SK-N-SH (cell line): Measurements from ENCODE around the gene ELMO2. TPM values are rescaled to one million over a fixed set of nuclear protein-coding genes. Genes with fewer than 3 reads are reported as not detected.

Experiments used
- CTCF ChIA-PET: fragments of 300-600, 350-600 bp; formaldehyde crosslinking; extraction: SDS; loops from one replicate; lab custom pipeline; 2021; lab: Yijun Ruan, JAX
- POLR2A ChIA-PET: fragments of 350-600 bp; sonication (Branson Sonifier 250); formaldehyde crosslinking; extraction: SDS; loops from one replicate; lab custom pipeline; 2020; ENCODE audit warnings: antibody characterized with exemption, inconsistent platforms; lab: Yijun Ruan, JAX
- DNase-seq: peaks from one replicate; pipeline ENCODE4 v3.0.0; 2012
- H2AFZ ChIP-seq: fragments of 200-600 bp; sonication (generic); 2 replicates; pipeline ENCODE4 v1.8.1; 2016; ENCODE audit warnings: antibody characterized with exemption, mild to moderate bottlenecking, low read depth
- H3F3A ChIP-seq: fragments of 200-600 bp; sonication (generic); replicated peaks from 2 replicates; pipeline ENCODE3; 2016; ENCODE audit warnings: antibody characterized with exemption, mild to moderate bottlenecking; ENCODE audit not compliant: insufficient read depth
- H3K27ac ChIP-seq, 2 experiments: fragments of 200-500 bp in 1 of 2; fragments of 200-600 bp in 1 of 2; sonication (Bioruptor generic) in 1 of 2; sonication (generic), shearing (Covaris generic) in 1 of 2; 2 replicates each; pipeline versions ENCODE4 v1.5.1 to v1.6.1; 2014 to 2016; ENCODE audit warnings: low read depth in 2 of 2, inconsistent platforms in 1 of 2, low read length in 1 of 2, mild to moderate bottlenecking in 1 of 2, mixed read lengths in 1 of 2
- H3K27me3 ChIP-seq: fragments of 200-600 bp; sonication (generic), shearing (Covaris generic); 2 replicates; pipeline ENCODE4 v1.6.1; 2016; ENCODE audit warnings: mixed run types; ENCODE audit not compliant: insufficient read depth
- H3K36me3 ChIP-seq, 2 experiments: fragments of 200-500 bp in 1 of 2; fragments of 200-600 bp in 1 of 2; sonication (Bioruptor generic) in 1 of 2; sonication (generic) in 1 of 2; replicated peaks in 1 of 2; 2 replicates each; pipeline versions ENCODE3 to v1.5.1; 2014 to 2016; ENCODE audit warnings: low read length in 1 of 2, mild to moderate bottlenecking in 1 of 2; ENCODE audit not compliant: insufficient read depth in 2 of 2, control insufficient read depth in 1 of 2
- H3K4me1 ChIP-seq, 2 experiments: fragments of 200-500 bp in 1 of 2; fragments of 200-600 bp in 1 of 2; sonication (Bioruptor generic) in 1 of 2; sonication (generic), shearing (Covaris generic) in 1 of 2; 2 replicates each; pipeline versions ENCODE4 v1.5.1 to v1.6.1; 2014 to 2016; ENCODE audit warnings: low read depth in 1 of 2, low read length in 1 of 2, mixed run types in 1 of 2; ENCODE audit not compliant: insufficient read depth in 2 of 2, control insufficient read depth in 1 of 2
- H3K4me2 ChIP-seq: fragments of 200-600 bp; sonication (generic), shearing (Covaris generic); 2 replicates; pipeline ENCODE4 v1.6.1; 2017; ENCODE audit warnings: mixed run types
- H3K4me3 ChIP-seq, 2 experiments: fragments of 200-500 bp in 1 of 2; fragments of 200-600 bp in 1 of 2; sonication (Bioruptor generic) in 1 of 2; sonication (generic), shearing (Covaris generic) in 1 of 2; 2 replicates each; pipeline versions ENCODE4 v1.5.1 to v1.8.1; 2014 to 2016; ENCODE audit warnings: low read depth in 2 of 2, inconsistent platforms in 1 of 2, low read length in 1 of 2, mild to moderate bottlenecking in 1 of 2, mixed read lengths in 1 of 2, moderate library complexity in 1 of 2
- H3K79me2 ChIP-seq: fragments of 200-600 bp; sonication (generic); 2 replicates; pipeline ENCODE4 v1.8.1; 2017; ENCODE audit warnings: mild to moderate bottlenecking; ENCODE audit not compliant: insufficient read depth
- H3K9ac ChIP-seq: fragments of 200-600 bp; sonication (generic); 2 replicates; pipeline ENCODE4 v1.6.1; 2017; ENCODE audit warnings: mixed run types
- H3K9me2 ChIP-seq: fragments of 200-600 bp; sonication (generic); 2 replicates; pipeline ENCODE4 v1.6.1; 2017; ENCODE audit warnings: mixed run types
- H3K9me3 ChIP-seq: fragments of 200-600 bp; sonication (generic); 2 replicates; pipeline ENCODE4 v1.6.1; 2017; ENCODE audit warnings: mixed run types, mild to moderate bottlenecking, moderate library complexity
- H4K20me1 ChIP-seq: fragments of 200-600 bp; sonication (generic); 2 replicates; pipeline ENCODE4 v1.6.1; 2017; ENCODE audit warnings: mild to moderate bottlenecking, mixed run types; ENCODE audit not compliant: insufficient read depth
- EZH2phosphoT487 ChIP-seq: fragments of 200-600 bp; sonication (generic); IDR thresholded peaks from 2 replicates; pipeline ENCODE4 v1.6.1; 2017; ENCODE audit warnings: low read depth, mixed run types, mild to moderate bottlenecking, antibody characterized with exemption, moderate library complexity, borderline replicate concordance
- FOSL2 ChIP-seq: IDR thresholded peaks from 2 replicates; pipeline ENCODE4 v1.4.0; 2012; ENCODE audit warnings: low read depth, mild to moderate bottlenecking, moderate library complexity, borderline replicate concordance
- FOXJ3 ChIP-seq: sonication (generic); formaldehyde crosslinking; IDR thresholded peaks from 2 replicates; pipeline ENCODE4 v1.5.1; 2020; ENCODE audit warnings: mild to moderate bottlenecking, missing genetic modification reagents
- FOXM1 ChIP-seq: IDR thresholded peaks from 2 replicates; pipeline ENCODE4 v1.4.0; 2012; ENCODE audit warnings: low read depth, mild to moderate bottlenecking
- GABPA ChIP-seq: IDR thresholded peaks from 2 replicates; pipeline ENCODE4 v1.4.0; 2012; ENCODE audit warnings: low read depth, mild to moderate bottlenecking
- GATA2 ChIP-seq: sonication (generic); formaldehyde crosslinking; IDR thresholded peaks from 2 replicates; pipeline ENCODE4 v1.5.0; 2020; ENCODE audit warnings: mild to moderate bottlenecking, missing genetic modification reagents
- IRF3 ChIP-seq: fragments of 150-350 bp; IDR thresholded peaks from 2 replicates; pipeline ENCODE4 v1.6.1; 2016; ENCODE audit warnings: mild to moderate bottlenecking, low read depth, low read length
- JUND ChIP-seq: IDR thresholded peaks from 2 replicates; pipeline ENCODE4 v1.4.0; 2012
- MXI1 ChIP-seq: IDR thresholded peaks from 2 replicates; pipeline ENCODE4 v1.6.1; 2012; ENCODE audit warnings: mild to moderate bottlenecking, low read depth, low read length, improper control_type of control experiment
- PBX3 ChIP-seq: IDR thresholded peaks from 2 replicates; pipeline ENCODE4; 2012
- POLR2AphosphoS5 ChIP-seq: IDR thresholded peaks from 2 replicates; pipeline ENCODE4 v1.6.1; 2012; ENCODE audit warnings: low read depth, low read length
- RCOR1 ChIP-seq: fragments of 150-350 bp; IDR thresholded peaks from 2 replicates; pipeline ENCODE4 v1.6.1; 2017; ENCODE audit warnings: antibody characterized with exemption, low read length
- REST ChIP-seq: IDR thresholded peaks from 2 replicates; pipeline ENCODE4 v1.6.1; 2012; ENCODE audit warnings: mild to moderate bottlenecking, low read depth, low read length, moderate library complexity
- RXRA ChIP-seq: IDR thresholded peaks from 2 replicates; pipeline ENCODE4 v1.4.0; 2012; ENCODE audit warnings: low read depth, mild to moderate bottlenecking, borderline replicate concordance
- SIN3A ChIP-seq: IDR thresholded peaks from 2 replicates; pipeline ENCODE4 v1.6.1; 2012; ENCODE audit warnings: low read depth, mild to moderate bottlenecking, low read length, moderate library complexity, borderline replicate concordance
- TCF12 ChIP-seq: IDR thresholded peaks from 2 replicates; pipeline ENCODE4 v1.4.0; 2012
- TEAD4 ChIP-seq: IDR thresholded peaks from 2 replicates; pipeline ENCODE4 v1.4.0; 2012; ENCODE audit warnings: mild to moderate bottlenecking, borderline replicate concordance; ENCODE audit not compliant: insufficient read depth
- YY1 ChIP-seq: IDR thresholded peaks from 2 replicates; pipeline ENCODE4 v1.4.0; 2012; ENCODE audit warnings: low read depth, mild to moderate bottlenecking
- ZBTB33 ChIP-seq: IDR thresholded peaks from 2 replicates; pipeline ENCODE4 v1.4.0; 2012; ENCODE audit warnings: low read depth, borderline replicate concordance
- WGBS: methylation state at CpG from one replicate; pipeline ENCODE4 v1.1.6; 2017; ENCODE audit warnings: low lambda C conversion rate; 5-methylcytosine and 5-hydroxymethylcytosine counted together
- polyA plus RNA-seq, 3 experiments: library from polyadenylated mRNA; depleted of rRNA; stranded (reverse); fragments of >200 nt; gene quantifications; 2 replicates each; pipeline ENCODE4 v1.2.3, GENCODE V29; 2012

ELMO2 gene
- polyA plus RNA-seq, 1 of the 3 experiments (the other 2 are of a cell fraction): 32.1 TPM

GRCh38 chr20:46423342-46423741 is 16.9 kb upstream of the ELMO2 start (continued):
- no peak for TF ChIP-seq REST
- no peak for TF ChIP-seq FOXM1
- TF ChIP-seq MXI1: no peak
- TF ChIP-seq FOXJ3 (CRISPR knock-in tag): no peak
- no peak for TF ChIP-seq POLR2AphosphoS5
- TF ChIP-seq ZBTB33: no peak
- TF ChIP-seq TEAD4: no peak
- TF ChIP-seq TCF12: no peak
- no peak for TF ChIP-seq JUND
- no peak for TF ChIP-seq GABPA
- no peak for TF ChIP-seq YY1
- no peak for TF ChIP-seq RXRA
- TF ChIP-seq, all 33 proteins: peak for 0

GRCh38 chr20:46420878-46421277 is 14.5 kb upstream of the ELMO2 start:
- H2AFZ ChIP-seq: no peak overlapping the region
- H3K9ac ChIP-seq: no peak overlapping the region
- no peaks in the 10 kb centered on the region for H3K36me3 ChIP-seq
- no peak for TF ChIP-seq FOXM1
- TF ChIP-seq EZH2phosphoT487: no peak
- TF ChIP-seq MXI1: no peak
- no peak for TF ChIP-seq ZBTB33
- TF ChIP-seq IRF3: no peak
- no peak for TF ChIP-seq FOSL2
- no peak for TF ChIP-seq TEAD4
- no peak for TF ChIP-seq PBX3
- TF ChIP-seq RCOR1: no peak
- TF ChIP-seq JUND: no peak
- no peak for TF ChIP-seq SIN3A
- TF ChIP-seq GATA2 (CRISPR knock-in tag): no peak
- no peaks in the 10 kb centered on the region; the same call in 1 of the 2 replicates for H3K27me3 ChIP-seq
- no peaks in the 10 kb centered on the region for H3K9me2 ChIP-seq
- no peaks in the 10 kb centered on the region for H3K79me2 ChIP-seq
- H3F3A ChIP-seq: no peaks in the 10 kb centered on the region
- no peak overlapping the region for H3K27ac ChIP-seq
- CTCF ChIA-PET: interaction anchor here (0.8 to 1.7 kb wide), 5 partner anchors 10 to 292 kb away, joined by 3 to 4 read pairs (median 4); no protein-coding TSS in a partner anchor
- no peak overlapping the region for H3K4me2 ChIP-seq
- no peak for DNase-seq
- H3K4me1 ChIP-seq: no peaks in the 10 kb centered on the region
- 64% methylated on average over 5 of the region's 5 CpGs for WGBS
- POLR2A ChIA-PET: no interaction called here
- no peaks in the 10 kb centered on the region for H3K9me3 ChIP-seq
- no peak overlapping the region for H3K4me3 ChIP-seq
- H4K20me1 ChIP-seq: no peaks in the 10 kb centered on the region
